Tibial nerve (tissue), 4 donors: ENCODE measurements around the gene TMEM147. TPM values are rescaled to one million over a fixed set of nuclear protein-coding genes. Genes with fewer than 3 reads are reported as not detected.

Experiments
- DNase-seq, 2 donors: peaks; one replicate each; pipeline ENCODE4 v3.0.0-alpha.2; 2019; ENCODE audit warnings: low spot score in 2 of 2
- H3K27ac ChIP-seq, 4 donors: fragments of 200-600 bp; sonication (generic) in 3 of 4; one replicate each; pipeline ENCODE4 v1.5.1; 2017 to 2019; ENCODE audit warnings: mild to moderate bottlenecking in 1 of 4
- H3K27me3 ChIP-seq, 2 donors: fragments of 200-600 bp; sonication (generic) in 1 of 2; one replicate each; pipeline versions ENCODE4 v1.5.1 to v1.6.0; 2017 to 2019
- H3K36me3 ChIP-seq, 3 donors: fragments of 200-600 bp; sonication (generic); one replicate each; pipeline ENCODE4 v1.5.1; 2018 to 2019
- H3K4me1 ChIP-seq, 4 donors: fragments of 200-600 bp; sonication (generic) in 3 of 4; one replicate each; pipeline ENCODE4 v1.5.1; 2017 to 2019
- H3K4me3 ChIP-seq, 4 donors: fragments of 200-600 bp; sonication (generic) in 3 of 4; one replicate each; pipeline ENCODE4 v1.5.1; 2017 to 2019; ENCODE audit warnings: mild to moderate bottlenecking in 1 of 4, moderate library complexity in 1 of 4
- H3K9me3 ChIP-seq, 4 donors: fragments of 200-600 bp; sonication (generic) in 3 of 4; one replicate each; pipeline ENCODE4 v1.5.1; 2017 to 2019
- EP300 ChIP-seq, 2 donors: sonication (generic); formaldehyde crosslinking; IDR thresholded peaks; one replicate each; pipeline ENCODE4 v1.6.1; 2017; ENCODE audit warnings: antibody characterized with exemption in 2 of 2, mild to moderate bottlenecking in 1 of 2
- POLR2A ChIP-seq, 2 donors: fragments of 450-650 bp; IDR thresholded peaks; one replicate each; pipeline ENCODE4 v1.6.1; 2017; ENCODE audit warnings: antibody characterized with exemption in 2 of 2, mild to moderate bottlenecking in 2 of 2, moderate library complexity in 2 of 2
- WGBS, 2 donors: methylation state at CpG; one replicate each; pipeline ENCODE4 v1.1.5; 2018; 5-methylcytosine and 5-hydroxymethylcytosine counted together
- total RNA-seq, 4 donors: library from RNA; depleted of rRNA; stranded (reverse); fragments of >200 nt; gene quantifications; one replicate each; pipeline ENCODE4 v1.1.0, GENCODE V29; 2016
- TF ChIP-seq, protein P1 (sequence below), 5 experiments: fragments of 200-600 bp in 3 of 5; fragments of 450-650 bp in 2 of 5; sonication (generic) in 3 of 5; IDR thresholded peaks; one replicate each; pipeline ENCODE4 v1.5.1; 2016 to 2019; ENCODE audit warnings: antibody characterized with exemption in 5 of 5, mild to moderate bottlenecking in 3 of 5, moderate library complexity in 2 of 5

TMEM147 gene
- total RNA-seq, 4 donors from 2014 or later, result 63.8 to 103 (median 68.2) TPM

DNA sequence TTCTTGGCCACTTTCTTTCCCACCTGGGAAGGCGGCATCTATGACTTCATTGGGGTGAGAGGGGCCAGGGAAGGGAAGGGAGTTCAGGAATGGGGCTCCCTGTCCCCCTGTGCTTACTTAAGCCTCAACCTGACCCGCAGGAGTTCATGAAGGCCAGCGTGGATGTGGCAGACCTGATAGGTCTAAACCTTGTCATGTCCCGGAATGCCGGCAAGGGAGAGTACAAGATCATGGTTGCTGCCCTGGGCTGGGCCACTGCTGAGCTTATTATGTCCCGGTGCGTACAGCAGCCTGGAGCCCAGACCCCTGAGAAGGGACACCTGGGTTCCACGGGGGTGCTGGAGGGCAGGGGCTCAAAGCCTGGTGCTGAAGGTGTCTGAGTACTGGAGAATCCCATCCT lies 1.1 kb downstream of the TMEM147 start:
- H3K4me3 ChIP-seq, result peak overlapping the region; percentile 56 to 98 (median 80)
- TF ChIP-seq, protein P1, sequence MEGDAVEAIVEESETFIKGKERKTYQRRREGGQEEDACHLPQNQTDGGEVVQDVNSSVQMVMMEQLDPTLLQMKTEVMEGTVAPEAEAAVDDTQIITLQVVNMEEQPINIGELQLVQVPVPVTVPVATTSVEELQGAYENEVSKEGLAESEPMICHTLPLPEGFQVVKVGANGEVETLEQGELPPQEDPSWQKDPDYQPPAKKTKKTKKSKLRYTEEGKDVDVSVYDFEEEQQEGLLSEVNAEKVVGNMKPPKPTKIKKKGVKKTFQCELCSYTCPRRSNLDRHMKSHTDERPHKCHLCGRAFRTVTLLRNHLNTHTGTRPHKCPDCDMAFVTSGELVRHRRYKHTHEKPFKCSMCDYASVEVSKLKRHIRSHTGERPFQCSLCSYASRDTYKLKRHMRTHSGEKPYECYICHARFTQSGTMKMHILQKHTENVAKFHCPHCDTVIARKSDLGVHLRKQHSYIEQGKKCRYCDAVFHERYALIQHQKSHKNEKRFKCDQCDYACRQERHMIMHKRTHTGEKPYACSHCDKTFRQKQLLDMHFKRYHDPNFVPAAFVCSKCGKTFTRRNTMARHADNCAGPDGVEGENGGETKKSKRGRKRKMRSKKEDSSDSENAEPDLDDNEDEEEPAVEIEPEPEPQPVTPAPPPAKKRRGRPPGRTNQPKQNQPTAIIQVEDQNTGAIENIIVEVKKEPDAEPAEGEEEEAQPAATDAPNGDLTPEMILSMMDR (IDR thresholded peaks at IDR 0.05), result no peak
- TF ChIP-seq POLR2A (IDR thresholded peaks at IDR 0.05), result no peak
- no peak for TF ChIP-seq EP300 (IDR thresholded peaks at IDR 0.05)
- H3K27me3 ChIP-seq, result no peaks in the 10 kb centered on the region
- no peaks in the 10 kb centered on the region for H3K9me3 ChIP-seq
- H3K27ac ChIP-seq, result peak overlapping the region in 1 of 4 donors; percentile 88
- 78 to 84% methylated on average over 8 of the region's 8 CpGs for WGBS, 2 donors
- H3K4me1 ChIP-seq, result peaks cover 0 to 37% (median 15%) of the 10 kb centered on the region in 4 donors
- DNase-seq, result no peak
- H3K36me3 ChIP-seq, result peaks cover 0 to 60% (median 0%) of the 10 kb centered on the region in 3 donors

DNA sequence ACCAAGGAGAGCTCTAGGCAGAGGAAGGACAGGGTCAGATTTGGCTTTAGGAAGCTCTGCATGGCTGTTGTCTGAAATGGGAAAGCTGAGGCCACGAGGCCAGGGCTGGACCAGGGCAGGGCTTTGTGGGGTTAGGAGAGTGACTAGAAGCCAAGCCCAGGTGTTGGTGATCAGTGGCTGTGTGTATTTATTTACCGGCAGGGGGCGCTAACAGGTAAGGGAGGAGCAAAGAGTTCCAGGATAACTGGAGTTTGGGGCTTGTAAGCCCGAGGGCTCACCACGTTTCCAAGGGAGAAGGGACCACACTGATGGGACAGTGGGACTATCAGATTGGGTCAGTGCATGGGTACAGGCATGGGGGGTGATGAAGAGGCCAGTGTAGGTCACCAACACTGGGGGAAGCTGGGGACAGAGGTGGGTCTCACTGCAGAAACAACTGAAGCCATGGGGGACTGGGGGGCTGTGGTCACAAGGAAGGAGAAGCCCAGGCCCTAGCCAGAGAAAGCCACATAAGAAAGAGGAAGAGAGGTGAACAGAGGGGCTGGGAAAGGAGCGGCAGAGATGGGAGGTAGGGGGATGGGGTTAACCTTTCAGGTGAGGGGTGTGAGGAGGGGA lies 3.9 kb downstream of the TMEM147 start:
- peak in 1 of 2 donors; percentile 33 for DNase-seq
- TF ChIP-seq, protein P1 (IDR thresholded peaks at IDR 0.05), result peak; percentile 58 to 73 (median 69)
- TF ChIP-seq POLR2A (IDR thresholded peaks at IDR 0.05), result no peak
- Histone ChIP-seq H3K27ac (no peak overlapping the region), H3K36me3 (peaks cover 0 to 38% (median 0%) of the 10 kb centered on the region in 3 donors), H3K4me3 (no peak overlapping the region), H3K9me3 (no peaks in the 10 kb centered on the region), H3K27me3 (no peaks in the 10 kb centered on the region), H3K4me1 (peaks cover 0 to 27% (median 13%) of the 10 kb centered on the region in 4 donors)
- whole genome bisulfite sequencing, 2 donors, result 17 to 19% methylated on average over 6 of the region's 6 CpGs

DNA sequence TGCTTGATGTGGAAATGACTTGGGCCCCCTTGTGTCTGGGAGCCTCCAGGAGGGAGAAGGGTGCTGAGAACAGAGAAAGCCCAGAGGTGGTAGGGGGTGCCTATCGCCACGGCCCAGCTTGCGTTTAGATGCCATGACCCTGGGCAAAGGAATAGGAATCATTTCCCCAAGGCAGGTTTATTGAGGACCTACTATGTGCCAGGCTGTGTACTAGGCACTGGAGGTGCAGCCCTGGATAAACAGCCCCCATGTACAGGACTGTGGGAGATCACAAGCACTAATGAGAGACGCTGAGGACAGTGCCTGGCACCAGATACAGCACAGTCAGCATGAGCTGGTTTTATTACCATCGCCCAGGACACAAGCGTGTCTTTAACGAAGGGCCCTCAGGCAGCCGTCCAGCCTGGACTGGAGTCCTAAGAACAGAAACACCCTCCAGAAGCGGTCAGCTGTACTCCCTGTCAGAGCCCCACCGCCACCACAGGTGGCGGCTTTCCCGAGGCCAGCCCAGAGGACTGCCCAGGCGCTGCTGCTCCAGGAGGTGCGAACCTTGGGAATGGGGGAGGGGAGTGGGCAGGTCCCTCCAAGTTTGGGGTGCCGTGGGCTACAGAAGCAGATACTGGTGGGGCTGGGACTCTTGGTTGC lies 4.6 kb downstream of the TMEM147 start:
- no peaks in the 10 kb centered on the region for H3K27me3 ChIP-seq
- H3K4me3 ChIP-seq, result no peak overlapping the region
- TF ChIP-seq POLR2A (IDR thresholded peaks at IDR 0.05), result no peak
- TF ChIP-seq EP300 (IDR thresholded peaks at IDR 0.05), result no peak
- TF ChIP-seq, protein P1 (IDR thresholded peaks at IDR 0.05), result no peak
- H3K9me3 ChIP-seq, result no peaks in the 10 kb centered on the region
- H3K4me1 ChIP-seq, result peaks cover 0 to 22% (median 8%) of the 10 kb centered on the region in 4 donors
- H3K27ac ChIP-seq, result no peak overlapping the region
- WGBS, 2 donors, result 72 to 84% methylated on average over 15 of the region's 15 CpGs
- no peak for DNase-seq
- H3K36me3 ChIP-seq, result peaks cover 0 to 38% (median 0%) of the 10 kb centered on the region in 3 donors

DNA sequence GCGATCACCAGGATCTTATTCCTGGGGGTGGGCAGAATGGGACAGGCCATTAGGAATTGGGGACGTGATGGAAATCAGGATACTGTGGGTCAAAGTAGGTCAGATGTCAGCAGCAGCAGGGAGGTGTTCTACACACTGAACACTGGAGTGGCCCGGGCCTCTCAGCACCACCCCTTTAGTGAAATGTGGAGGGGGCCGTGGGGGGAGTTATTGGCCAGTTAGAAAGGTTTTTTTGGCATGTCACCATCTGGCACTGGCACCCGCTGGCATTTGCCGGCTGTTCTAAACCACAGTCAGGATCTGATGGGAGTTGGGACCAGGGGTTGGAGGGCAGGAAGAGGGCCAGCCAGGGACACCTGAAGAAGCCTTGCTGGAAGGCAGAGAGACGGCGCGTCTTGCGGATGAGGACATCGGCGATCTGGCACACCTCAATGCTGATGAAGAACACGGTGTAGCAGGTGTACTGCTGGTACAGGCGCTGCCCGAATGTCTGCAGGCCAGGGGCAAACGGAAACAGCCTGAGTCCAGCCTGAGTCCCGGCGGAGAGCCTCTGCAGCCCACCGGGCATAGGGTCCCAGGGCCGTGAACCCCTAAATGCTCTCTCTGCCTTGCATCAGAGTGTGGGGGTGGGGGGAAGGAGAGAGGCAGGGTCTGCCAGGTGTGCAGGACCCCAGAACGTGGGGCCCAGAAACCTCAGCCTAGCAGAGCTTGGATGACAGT lies 5.8 kb downstream of the TMEM147 start:
- Histone ChIP-seq H3K36me3 (peaks cover 0 to 38% (median 0%) of the 10 kb centered on the region in 3 donors), H3K4me1 (peaks cover 0 to 16% (median 6%) of the 10 kb centered on the region in 4 donors), H3K9me3 (no peaks in the 10 kb centered on the region), H3K4me3 (no peak overlapping the region), H3K27ac (no peak overlapping the region), H3K27me3 (no peaks in the 10 kb centered on the region)
- DNase-seq, result no peak
- 82 to 83% methylated on average over 20 to 21 of the region's 21 CpGs for WGBS, 2 donors
- TF ChIP-seq EP300 (IDR thresholded peaks at IDR 0.05) (no peak), POLR2A (IDR thresholded peaks at IDR 0.05) (no peak)
- TF ChIP-seq, protein P1 (IDR thresholded peaks at IDR 0.05), result no peak
